GM12892 (cell line): ENCODE data around the gene TRIM24.

Source experiments
- POLR2A ChIP-seq: IDR thresholded peaks from 2 replicates; pipeline ENCODE4 v1.6.1; 2011; ENCODE audit warnings: low read depth, low read length, control low read depth
- POLR2AphosphoS5 ChIP-seq: IDR thresholded peaks from 2 replicates; pipeline ENCODE4 v1.6.1; 2011; ENCODE audit warnings: low read depth, low read length, control low read depth

- no peak for TF ChIP-seq POLR2A
- no peak for TF ChIP-seq POLR2AphosphoS5
These were observed 1.3 kb upstream of the TRIM24 start for GRCh38 chr7:138458576-138459412.
